K562 (cell line): ENCODE data around the gene LAMA1.

Source experiments
- CBFB ChIP-seq: sonication (generic); formaldehyde crosslinking; IDR thresholded peaks from 2 replicates; pipeline ENCODE4 v1.4.0; 2020; ENCODE audit warnings: mild to moderate bottlenecking, missing genetic modification reagents
- POLR2A ChIP-seq: fragments of 450-650 bp; conservative IDR thresholded peaks from 2 replicates; pipeline ENCODE4 v1.6.1; 2016
- TF ChIP-seq, protein P1 (sequence below), 3 experiments: IDR thresholded peaks in 2 of 3; conservative IDR thresholded peaks in 1 of 3; 2 replicates each; pipeline ENCODE4 v1.5.1; 2011 to 2012; ENCODE audit warnings: low read length in 3 of 3, mild to moderate bottlenecking in 3 of 3, control low read depth in 2 of 3, improper control_type of control experiment in 1 of 3, inconsistent platforms in 1 of 3, low read depth in 1 of 3, mixed read lengths in 1 of 3, moderate library complexity in 1 of 3; ENCODE audit not compliant: insufficient read depth in 2 of 3
- TF ChIP-seq, protein P2 (sequence below), 2 experiments: fragments of 450-650 bp; formaldehyde crosslinking in 1 of 2; IDR thresholded peaks; 2 replicates each; pipeline versions ENCODE4 v1.4.0 to v1.6.1; 2014 to 2020; ENCODE audit warnings: mild to moderate bottlenecking in 2 of 2, borderline replicate concordance in 1 of 2, low read depth in 1 of 2

DNA sequence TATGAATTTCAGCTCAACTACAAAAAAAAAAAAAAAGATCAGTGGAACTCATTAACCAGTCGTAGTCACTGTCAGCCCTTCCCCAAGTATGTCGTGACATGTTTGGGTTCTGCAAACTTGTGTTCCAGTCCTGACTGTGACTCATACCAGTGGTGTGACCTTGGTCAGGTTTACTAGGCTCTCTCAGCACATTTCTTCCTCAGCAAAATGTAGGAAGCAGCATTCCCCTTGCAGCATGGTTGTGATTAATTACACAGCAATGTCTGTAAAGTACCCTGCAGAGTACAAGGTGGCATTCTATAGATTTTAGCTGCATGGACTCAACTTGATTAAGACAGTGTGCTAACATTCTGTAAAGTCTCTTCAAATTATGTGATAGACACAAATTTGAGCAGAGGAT is 156.9 kb downstream of the LAMA1 start:
- TF ChIP-seq CBFB (CRISPR knock-in tag), result no peak
- no peak for TF ChIP-seq POLR2A
- TF ChIP-seq, protein P1, sequence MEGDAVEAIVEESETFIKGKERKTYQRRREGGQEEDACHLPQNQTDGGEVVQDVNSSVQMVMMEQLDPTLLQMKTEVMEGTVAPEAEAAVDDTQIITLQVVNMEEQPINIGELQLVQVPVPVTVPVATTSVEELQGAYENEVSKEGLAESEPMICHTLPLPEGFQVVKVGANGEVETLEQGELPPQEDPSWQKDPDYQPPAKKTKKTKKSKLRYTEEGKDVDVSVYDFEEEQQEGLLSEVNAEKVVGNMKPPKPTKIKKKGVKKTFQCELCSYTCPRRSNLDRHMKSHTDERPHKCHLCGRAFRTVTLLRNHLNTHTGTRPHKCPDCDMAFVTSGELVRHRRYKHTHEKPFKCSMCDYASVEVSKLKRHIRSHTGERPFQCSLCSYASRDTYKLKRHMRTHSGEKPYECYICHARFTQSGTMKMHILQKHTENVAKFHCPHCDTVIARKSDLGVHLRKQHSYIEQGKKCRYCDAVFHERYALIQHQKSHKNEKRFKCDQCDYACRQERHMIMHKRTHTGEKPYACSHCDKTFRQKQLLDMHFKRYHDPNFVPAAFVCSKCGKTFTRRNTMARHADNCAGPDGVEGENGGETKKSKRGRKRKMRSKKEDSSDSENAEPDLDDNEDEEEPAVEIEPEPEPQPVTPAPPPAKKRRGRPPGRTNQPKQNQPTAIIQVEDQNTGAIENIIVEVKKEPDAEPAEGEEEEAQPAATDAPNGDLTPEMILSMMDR (IDR thresholded peaks at IDR 0.05 in 2 of 3, conservative IDR thresholded peaks at IDR 0.05 in 1 of 3; ENCODE audit: insufficient read depth in 2 of 3, low read depth in 1 of 3, low read length in 3 of 3), result no peak
- TF ChIP-seq, protein P2, sequence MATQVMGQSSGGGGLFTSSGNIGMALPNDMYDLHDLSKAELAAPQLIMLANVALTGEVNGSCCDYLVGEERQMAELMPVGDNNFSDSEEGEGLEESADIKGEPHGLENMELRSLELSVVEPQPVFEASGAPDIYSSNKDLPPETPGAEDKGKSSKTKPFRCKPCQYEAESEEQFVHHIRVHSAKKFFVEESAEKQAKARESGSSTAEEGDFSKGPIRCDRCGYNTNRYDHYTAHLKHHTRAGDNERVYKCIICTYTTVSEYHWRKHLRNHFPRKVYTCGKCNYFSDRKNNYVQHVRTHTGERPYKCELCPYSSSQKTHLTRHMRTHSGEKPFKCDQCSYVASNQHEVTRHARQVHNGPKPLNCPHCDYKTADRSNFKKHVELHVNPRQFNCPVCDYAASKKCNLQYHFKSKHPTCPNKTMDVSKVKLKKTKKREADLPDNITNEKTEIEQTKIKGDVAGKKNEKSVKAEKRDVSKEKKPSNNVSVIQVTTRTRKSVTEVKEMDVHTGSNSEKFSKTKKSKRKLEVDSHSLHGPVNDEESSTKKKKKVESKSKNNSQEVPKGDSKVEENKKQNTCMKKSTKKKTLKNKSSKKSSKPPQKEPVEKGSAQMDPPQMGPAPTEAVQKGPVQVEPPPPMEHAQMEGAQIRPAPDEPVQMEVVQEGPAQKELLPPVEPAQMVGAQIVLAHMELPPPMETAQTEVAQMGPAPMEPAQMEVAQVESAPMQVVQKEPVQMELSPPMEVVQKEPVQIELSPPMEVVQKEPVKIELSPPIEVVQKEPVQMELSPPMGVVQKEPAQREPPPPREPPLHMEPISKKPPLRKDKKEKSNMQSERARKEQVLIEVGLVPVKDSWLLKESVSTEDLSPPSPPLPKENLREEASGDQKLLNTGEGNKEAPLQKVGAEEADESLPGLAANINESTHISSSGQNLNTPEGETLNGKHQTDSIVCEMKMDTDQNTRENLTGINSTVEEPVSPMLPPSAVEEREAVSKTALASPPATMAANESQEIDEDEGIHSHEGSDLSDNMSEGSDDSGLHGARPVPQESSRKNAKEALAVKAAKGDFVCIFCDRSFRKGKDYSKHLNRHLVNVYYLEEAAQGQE (IDR thresholded peaks at IDR 0.05; ENCODE audit: borderline replicate concordance), result no peak
- TF ChIP-seq, protein P2 (CRISPR knock-in tag; IDR thresholded peaks at IDR 0.05; ENCODE audit: low read depth), result no peak
